Measurements from ENCODE around the gene XYLB.
A peak's percentile ranks its signal among the peaks of the same experiment; 100 is the strongest.
"Not testable (repeated sequence)": the region's sequence is repeated elsewhere in the genome, so short reads cannot be mapped to it uniquely, and the experiment has no call there.

XYLB gene

GRCh38 chr3:38396239-38396638 lies 49.7 kb downstream of the XYLB start:
- DNase-seq, result no peak

GRCh38 chr3:38396861-38397260 lies 50.3 kb downstream of the XYLB start:
- DNase-seq, result no peak

GRCh38 chr3:38397320-38397719 lies 50.7 kb downstream of the XYLB start:
- DNase-seq, result peak; percentile 44

- DNase-seq, result no peak
These were observed 54.8 kb downstream of the XYLB start for GRCh38 chr3:38401246-38401962.

GRCh38 chr3:38404286-38404685 lies 57.7 kb downstream of the XYLB start:
- peak; percentile 75 for DNase-seq

- DNase-seq, result no peak
These were observed 65.0 kb downstream of the XYLB start for GRCh38 chr3:38411591-38411990.

GRCh38 chr3:38420758-38421157 lies 74.2 kb downstream of the XYLB start:
- not testable (repeated sequence) for DNase-seq

- DNase-seq, result no peak
These were observed 75.2 kb downstream of the XYLB start for GRCh38 chr3:38421679-38422336.

- not testable (repeated sequence) for DNase-seq
These were observed 80.3 kb downstream of the XYLB start for GRCh38 chr3:38426798-38427426.

- DNase-seq, result not testable (repeated sequence)
These were observed 86.5 kb downstream of the XYLB start for GRCh38 chr3:38432871-38433658.

GRCh38 chr3:38433661-38434060 lies 87.1 kb downstream of the XYLB start:
- not testable (repeated sequence) for DNase-seq

- not testable (repeated sequence) for DNase-seq
These were observed 92.0 kb downstream of the XYLB start for GRCh38 chr3:38438436-38439069.

- DNase-seq, result not testable (repeated sequence)
These were observed 96.6 kb downstream of the XYLB start for GRCh38 chr3:38443205-38443604.

GRCh38 chr3:38446085-38446686 lies 99.6 kb downstream of the XYLB start:
- no peak for DNase-seq

GRCh38 chr3:38446812-38447211 lies 100.2 kb downstream of the XYLB start:
- no peak for DNase-seq

GRCh38 chr3:38450853-38451252 lies 104.3 kb downstream of the XYLB start:
- DNase-seq, result no peak

GRCh38 chr3:38453075-38453912 lies 106.7 kb downstream of the XYLB start, which contains the start of gene ACVR2B:
ACVR2B (plus strand) TSS chr3:38453890; CDS start chr3:38454323, 433 bp downstream.
- peak; percentile 83 for DNase-seq

- no peak for DNase-seq
These were observed 107.3 kb downstream of the XYLB start for GRCh38 chr3:38453913-38454177.

GRCh38 chr3:38454178-38454883 lies 107.7 kb downstream of the XYLB start:
- DNase-seq, result peak; percentile 27

- DNase-seq, result peak; percentile 38
These were observed 108.5 kb downstream of the XYLB start for GRCh38 chr3:38454884-38455638.
